HG03175 (cell line): ENCODE measurements around the gene FLRT1.

Experiments used
- ATAC-seq: cut with Tn5 transposase; IDR thresholded peaks from one replicate; pipeline ENCODE4 v1.9.1; 2021; ENCODE audit warnings: mild to moderate bottlenecking, moderate library complexity; ENCODE audit not compliant: unreplicated experiment

FLRT1 gene

GRCh38 chr11:64084146-64084950 is 48.6 kb downstream of the FLRT1 start:
- no peak for ATAC-seq

DNA sequence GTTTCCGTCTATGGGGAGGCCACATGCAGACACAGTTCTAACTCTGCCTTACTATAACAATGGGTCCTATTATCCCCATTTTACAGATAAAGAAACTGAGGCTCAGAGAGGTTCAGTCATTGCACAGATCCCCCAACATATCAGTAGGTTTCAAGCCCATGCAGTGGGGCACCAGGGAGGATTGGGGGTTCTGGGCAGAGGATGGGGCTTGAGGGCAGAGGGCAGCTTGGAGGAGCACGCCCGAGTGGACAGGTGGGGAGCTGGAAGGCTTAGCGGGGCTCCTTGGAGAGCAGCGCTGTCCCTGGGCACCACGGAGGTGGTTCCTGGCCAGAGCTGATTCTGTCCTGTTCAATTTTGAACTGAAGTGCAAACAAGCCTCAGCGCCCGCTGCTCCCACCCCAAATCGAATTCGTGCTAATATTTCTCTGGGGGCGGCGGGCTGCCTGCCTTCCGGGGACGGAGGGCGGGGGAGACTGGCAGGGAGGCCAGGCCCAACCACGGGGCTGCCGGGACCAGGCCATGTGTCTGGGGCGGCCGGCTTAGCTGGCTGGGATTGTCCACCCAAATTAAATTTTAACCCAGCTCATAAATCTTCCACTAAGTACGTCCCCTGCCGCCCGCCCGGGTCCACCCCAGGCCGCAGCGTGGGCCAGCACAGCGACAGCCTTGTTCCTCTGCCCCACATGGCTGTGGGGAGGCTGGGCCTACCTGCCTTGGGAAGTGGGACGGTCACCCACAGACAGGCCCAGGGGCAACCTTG is 49.4 kb downstream of the FLRT1 start:
- no peak for ATAC-seq
